LoVo (cell line): Measurements from ENCODE around the gene IQSEC3.

Experiments used
- DNase-seq: peaks from one replicate; pipeline ENCODE4 v3.0.0-alpha.2; 2016; ENCODE audit warnings: low spot score

The IQSEC3 gene

GRCh38 chr12:163406-163986 is 96.9 kb downstream of the IQSEC3 start:
- DNase-seq: no peak

GRCh38 chr12:164207-164606 is 97.6 kb downstream of the IQSEC3 start:
- no peak for DNase-seq

GRCh38 chr12:165862-166368 is 99.3 kb downstream of the IQSEC3 start:
- DNase-seq: no peak

GRCh38 chr12:166425-167075 is 100.0 kb downstream of the IQSEC3 start:
- no peak for DNase-seq

- no peak for DNase-seq
Observed at GRCh38 chr12:167959-168600, 101.5 kb downstream of the IQSEC3 start.

- DNase-seq: no peak
Observed at GRCh38 chr12:168763-169525, 102.4 kb downstream of the IQSEC3 start.

- DNase-seq: no peak
Observed at GRCh38 chr12:169528-170370, 103.2 kb downstream of the IQSEC3 start.

- no peak for DNase-seq
Observed at GRCh38 chr12:170371-171225, 104.0 kb downstream of the IQSEC3 start.

- DNase-seq: no peak
Observed at GRCh38 chr12:171276-171675, 104.7 kb downstream of the IQSEC3 start.

GRCh38 chr12:171743-172676 is 105.4 kb downstream of the IQSEC3 start:
- no peak for DNase-seq

- DNase-seq: no peak
Observed at GRCh38 chr12:172732-173161, 106.2 kb downstream of the IQSEC3 start.

- DNase-seq: no peak
Observed at GRCh38 chr12:174124-174523, 107.6 kb downstream of the IQSEC3 start.

- DNase-seq: no peak
Observed at GRCh38 chr12:174596-174995, 108.0 kb downstream of the IQSEC3 start.

GRCh38 chr12:175250-175649 is 108.7 kb downstream of the IQSEC3 start:
- DNase-seq: no peak

GRCh38 chr12:175759-176158 is 109.2 kb downstream of the IQSEC3 start:
- DNase-seq: no peak

GRCh38 chr12:176321-177181 is 110.0 kb downstream of the IQSEC3 start:
- DNase-seq: peak; percentile 74

GRCh38 chr12:177336-177979 is 110.9 kb downstream of the IQSEC3 start:
- DNase-seq: no peak
